HFF-Myc (cell line): Measurements from ENCODE around the gene RORC.

Source experiments
- DNase-seq: peaks from one replicate; pipeline ENCODE4 v3.0.0-alpha.2; 2011; ENCODE audit warnings: low read depth; ENCODE audit errors: extremely low read depth
- H3K4me3 ChIP-seq: replicated peaks from 2 replicates; pipeline ENCODE4 v1.5.1; 2011; ENCODE audit warnings: low read depth, mild to moderate bottlenecking, control low read depth, low read length
- CTCF ChIP-seq: IDR thresholded peaks from 2 replicates; pipeline ENCODE4 v1.5.1; 2012; ENCODE audit warnings: mild to moderate bottlenecking, low read depth, low read length, control low read depth; ENCODE audit errors: missing control alignments

Gene RORC

GRCh38 chr1:151864411-151864810 lies 32.8 kb upstream of the RORC start:
- no peak for DNase-seq
- no peak for TF ChIP-seq CTCF
- no peak overlapping the region for H3K4me3 ChIP-seq

DNA sequence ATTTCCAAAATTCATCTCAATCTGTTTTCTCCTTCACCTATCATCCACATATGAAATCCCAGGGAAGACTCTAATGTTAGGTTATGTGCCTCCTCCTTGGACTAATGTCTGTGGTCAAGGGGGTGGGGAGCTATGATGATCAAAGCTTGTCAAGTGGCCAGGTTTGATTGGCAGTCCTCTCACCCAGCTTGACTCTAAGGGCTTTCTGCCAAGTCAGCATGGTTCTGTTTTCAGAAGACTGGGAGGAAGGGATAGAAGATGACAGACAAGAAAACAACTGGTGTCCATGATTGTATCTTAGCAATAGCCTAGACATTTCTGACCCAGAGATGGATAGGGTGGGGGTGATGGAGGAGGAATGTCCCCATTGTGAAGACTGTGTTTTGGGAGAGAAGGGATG lies 31.0 kb upstream of the RORC start:
- H3K4me3 ChIP-seq: no peak overlapping the region
- no peak for DNase-seq

GRCh38 chr1:151860504-151861187 lies 29.0 kb upstream of the RORC start:
- DNase-seq: no peak
- no peak for TF ChIP-seq CTCF
- no peak overlapping the region for H3K4me3 ChIP-seq

More for the DNA sequence above, 31.0 kb upstream of the RORC start:
- TF ChIP-seq CTCF: no peak

DNA sequence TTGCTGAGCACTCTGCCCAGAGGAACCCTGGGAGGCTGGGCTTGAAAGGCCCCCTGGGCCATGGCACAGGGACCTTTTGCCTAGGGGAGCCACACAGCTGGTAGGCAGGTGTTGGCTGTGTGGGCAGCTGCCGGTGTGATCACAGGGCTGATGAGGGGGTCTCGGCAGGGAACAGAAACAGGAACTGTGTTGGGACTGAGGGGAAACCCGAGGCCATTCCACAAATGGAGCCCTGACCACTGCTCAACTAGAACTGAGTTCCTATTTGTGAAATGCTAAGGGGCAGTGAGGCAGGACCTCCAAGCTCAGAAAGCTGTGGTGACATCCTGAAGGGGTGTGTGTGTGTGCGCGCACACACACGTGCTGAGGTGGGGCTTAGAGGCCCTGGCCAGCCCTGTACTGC lies 28.3 kb upstream of the RORC start:
- H3K4me3 ChIP-seq: no peak overlapping the region
- no peak for DNase-seq

GRCh38 chr1:151858886-151859665 lies 27.5 kb upstream of the RORC start:
- no peak overlapping the region for H3K4me3 ChIP-seq
- no peak for DNase-seq
- no peak for TF ChIP-seq CTCF

More for the DNA sequence above, 28.3 kb upstream of the RORC start:
- TF ChIP-seq CTCF: no peak

- H3K4me3 ChIP-seq: no peak overlapping the region
- TF ChIP-seq CTCF: no peak
- no peak for DNase-seq
Measured at GRCh38 chr1:151858030-151858746, 26.6 kb upstream of the RORC start.
